ENCODE measurements around the gene FIBCD1.

Gene FIBCD1

GRCh38 chr9:130906735-130907416 lies 32.2 kb downstream of the FIBCD1 start:
- no peak for DNase-seq (ENCODE audit: low read depth)

- no peak for DNase-seq (ENCODE audit: low read depth)
These were observed 32.9 kb downstream of the FIBCD1 start for GRCh38 chr9:130905902-130906734.

- no peak for DNase-seq (ENCODE audit: low read depth)
These were observed 33.7 kb downstream of the FIBCD1 start for GRCh38 chr9:130905125-130905901.

- no peak for DNase-seq (ENCODE audit: low read depth)
These were observed 34.7 kb downstream of the FIBCD1 start for GRCh38 chr9:130904070-130905044.

GRCh38 chr9:130903194-130904069 lies 35.6 kb downstream of the FIBCD1 start:
- DNase-seq (ENCODE audit: low read depth) = no peak

GRCh38 chr9:130902204-130903185 lies 36.6 kb downstream of the FIBCD1 start:
- DNase-seq (ENCODE audit: low read depth) = no peak

GRCh38 chr9:130901498-130902203 lies 37.4 kb downstream of the FIBCD1 start:
- no peak for DNase-seq (ENCODE audit: low read depth)

- no peak for DNase-seq (ENCODE audit: low read depth)
These were observed 38.1 kb downstream of the FIBCD1 start for GRCh38 chr9:130900701-130901497.

GRCh38 chr9:130899051-130899748 lies 39.8 kb downstream of the FIBCD1 start:
- no peak for DNase-seq (ENCODE audit: low read depth)

- DNase-seq (ENCODE audit: low read depth) = no peak
These were observed 40.5 kb downstream of the FIBCD1 start for GRCh38 chr9:130898552-130898852.

GRCh38 chr9:130897848-130898551 lies 41.0 kb downstream of the FIBCD1 start:
- DNase-seq (ENCODE audit: low read depth) = no peak

- DNase-seq (ENCODE audit: low read depth) = no peak
These were observed 41.8 kb downstream of the FIBCD1 start for GRCh38 chr9:130897105-130897751.

GRCh38 chr9:130896233-130897014 lies 42.6 kb downstream of the FIBCD1 start, which contains the start of gene QRFP:
Gene QRFP, minus strand, starts transcription at chr9:130896812. Its CDS starts 2,974 bp downstream, at chr9:130893838.
- no peak for DNase-seq (ENCODE audit: low read depth)

- DNase-seq (ENCODE audit: low read depth) = no peak
These were observed 43.4 kb downstream of the FIBCD1 start for GRCh38 chr9:130895481-130896232.
